ENCODE measurements around the gene HAUS3. TPM values are rescaled to one million over a fixed set of nuclear protein-coding genes. Genes with fewer than 3 reads are reported as not detected.

HAUS3 gene
- total and polyA plus RNA-seq, 2 of the 13 experiments (the other 11 are each of a cell fraction or from before 2014, with no cell fraction given), result 3.9 to 12.6 TPM

DNA sequence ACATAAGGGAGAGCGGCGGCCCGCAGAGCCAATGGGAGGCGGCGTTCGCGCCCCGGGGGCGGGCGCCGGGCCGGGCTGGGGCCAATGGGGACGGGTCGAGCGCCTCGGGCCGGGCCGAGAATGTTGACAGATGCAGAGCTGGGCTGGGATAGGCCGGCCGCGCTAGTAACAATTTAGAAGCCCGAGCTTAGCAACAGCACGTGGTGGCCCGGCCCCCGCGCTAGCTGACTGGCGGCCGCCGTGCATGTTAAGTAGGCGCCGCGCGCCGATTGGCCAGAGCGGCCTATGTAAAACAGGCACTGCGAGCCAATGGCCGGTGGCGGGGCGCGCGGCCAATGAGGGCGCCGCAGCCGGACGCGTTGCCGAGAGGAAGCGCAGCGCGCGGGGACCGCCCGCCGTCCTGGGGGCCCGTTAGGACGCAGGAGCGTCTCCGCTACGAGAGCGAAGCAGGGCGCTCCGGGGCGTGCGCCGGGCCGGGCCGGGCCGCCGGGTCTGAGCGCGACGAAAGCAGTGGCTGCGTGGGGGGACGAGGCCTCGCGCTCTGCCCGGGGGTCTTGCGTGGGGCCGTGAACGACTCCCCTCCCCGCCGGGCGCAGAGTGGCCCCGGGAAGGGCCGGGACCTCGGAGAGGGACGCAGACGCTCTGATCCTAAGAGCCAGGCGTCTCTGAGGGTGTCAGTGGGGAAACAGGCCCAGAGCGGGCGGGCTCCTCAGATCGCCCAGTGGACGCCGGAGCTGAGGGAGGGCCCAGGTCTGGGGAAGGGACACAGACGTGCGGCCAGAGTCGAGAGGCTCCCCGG is 20.4 kb upstream of the HAUS3 start (continued):
- TF ChIP-seq, protein P1, sequence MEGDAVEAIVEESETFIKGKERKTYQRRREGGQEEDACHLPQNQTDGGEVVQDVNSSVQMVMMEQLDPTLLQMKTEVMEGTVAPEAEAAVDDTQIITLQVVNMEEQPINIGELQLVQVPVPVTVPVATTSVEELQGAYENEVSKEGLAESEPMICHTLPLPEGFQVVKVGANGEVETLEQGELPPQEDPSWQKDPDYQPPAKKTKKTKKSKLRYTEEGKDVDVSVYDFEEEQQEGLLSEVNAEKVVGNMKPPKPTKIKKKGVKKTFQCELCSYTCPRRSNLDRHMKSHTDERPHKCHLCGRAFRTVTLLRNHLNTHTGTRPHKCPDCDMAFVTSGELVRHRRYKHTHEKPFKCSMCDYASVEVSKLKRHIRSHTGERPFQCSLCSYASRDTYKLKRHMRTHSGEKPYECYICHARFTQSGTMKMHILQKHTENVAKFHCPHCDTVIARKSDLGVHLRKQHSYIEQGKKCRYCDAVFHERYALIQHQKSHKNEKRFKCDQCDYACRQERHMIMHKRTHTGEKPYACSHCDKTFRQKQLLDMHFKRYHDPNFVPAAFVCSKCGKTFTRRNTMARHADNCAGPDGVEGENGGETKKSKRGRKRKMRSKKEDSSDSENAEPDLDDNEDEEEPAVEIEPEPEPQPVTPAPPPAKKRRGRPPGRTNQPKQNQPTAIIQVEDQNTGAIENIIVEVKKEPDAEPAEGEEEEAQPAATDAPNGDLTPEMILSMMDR (CRISPR knock-in tag; IDR thresholded peaks at IDR 0.05), result no peak
- TF ChIP-seq CENPT (CRISPR knock-in tag; IDR thresholded peaks at IDR 0.05; ENCODE audit: low read depth) (0 out of 2 replicates have a peak, but pooled peaks have one; percentile 56), PITX1 (CRISPR knock-in tag; IDR thresholded peaks at IDR 0.05) (no peak), ZNF772 (CRISPR knock-in tag; IDR thresholded peaks at IDR 0.05) (no peak; the same call in 1 of the 2 replicates), MEIS2 (CRISPR knock-in tag; IDR thresholded peaks at IDR 0.05) (peak; percentile 25), PAX8 (CRISPR knock-in tag; IDR thresholded peaks at IDR 0.05; ENCODE audit: borderline replicate concordance) (peak; percentile 92; the same call in 1 of the 2 replicates), FOXA3 (CRISPR knock-in tag; IDR thresholded peaks at IDR 0.05) (peak; percentile 21; the same call in 1 of the 2 replicates), ZBTB7A (CRISPR knock-in tag; IDR thresholded peaks at IDR 0.05) (no peak), ZNF550 (CRISPR knock-in tag; IDR thresholded peaks at IDR 0.05; ENCODE audit: borderline replicate concordance) (no peak), SP140L (CRISPR knock-in tag; IDR thresholded peaks at IDR 0.05; ENCODE audit: borderline replicate concordance) (no peak), YEATS2 (CRISPR knock-in tag; IDR thresholded peaks at IDR 0.05; ENCODE audit: borderline replicate concordance) (no peak), NR3C1 (CRISPR knock-in tag; IDR thresholded peaks at IDR 0.05) (no peak), ZSCAN21 (CRISPR knock-in tag; IDR thresholded peaks at IDR 0.05; ENCODE audit: borderline replicate concordance) (peak; percentile 84)
- TF ChIP-seq, protein P2, sequence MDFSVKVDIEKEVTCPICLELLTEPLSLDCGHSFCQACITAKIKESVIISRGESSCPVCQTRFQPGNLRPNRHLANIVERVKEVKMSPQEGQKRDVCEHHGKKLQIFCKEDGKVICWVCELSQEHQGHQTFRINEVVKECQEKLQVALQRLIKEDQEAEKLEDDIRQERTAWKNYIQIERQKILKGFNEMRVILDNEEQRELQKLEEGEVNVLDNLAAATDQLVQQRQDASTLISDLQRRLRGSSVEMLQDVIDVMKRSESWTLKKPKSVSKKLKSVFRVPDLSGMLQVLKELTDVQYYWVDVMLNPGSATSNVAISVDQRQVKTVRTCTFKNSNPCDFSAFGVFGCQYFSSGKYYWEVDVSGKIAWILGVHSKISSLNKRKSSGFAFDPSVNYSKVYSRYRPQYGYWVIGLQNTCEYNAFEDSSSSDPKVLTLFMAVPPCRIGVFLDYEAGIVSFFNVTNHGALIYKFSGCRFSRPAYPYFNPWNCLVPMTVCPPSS (IDR thresholded peaks at IDR 0.05), result no peak
- TF ChIP-seq, protein P3, sequence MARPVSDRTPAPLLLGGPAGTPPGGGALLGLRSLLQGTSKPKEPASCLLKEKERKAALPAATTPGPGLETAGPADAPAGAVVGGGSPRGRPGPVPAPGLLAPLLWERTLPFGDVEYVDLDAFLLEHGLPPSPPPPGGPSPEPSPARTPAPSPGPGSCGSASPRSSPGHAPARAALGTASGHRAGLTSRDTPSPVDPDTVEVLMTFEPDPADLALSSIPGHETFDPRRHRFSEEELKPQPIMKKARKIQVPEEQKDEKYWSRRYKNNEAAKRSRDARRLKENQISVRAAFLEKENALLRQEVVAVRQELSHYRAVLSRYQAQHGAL (CRISPR knock-in tag; IDR thresholded peaks at IDR 0.05; ENCODE audit: not compliant biosample characterization), result no peak
- TF ChIP-seq, protein P4, sequence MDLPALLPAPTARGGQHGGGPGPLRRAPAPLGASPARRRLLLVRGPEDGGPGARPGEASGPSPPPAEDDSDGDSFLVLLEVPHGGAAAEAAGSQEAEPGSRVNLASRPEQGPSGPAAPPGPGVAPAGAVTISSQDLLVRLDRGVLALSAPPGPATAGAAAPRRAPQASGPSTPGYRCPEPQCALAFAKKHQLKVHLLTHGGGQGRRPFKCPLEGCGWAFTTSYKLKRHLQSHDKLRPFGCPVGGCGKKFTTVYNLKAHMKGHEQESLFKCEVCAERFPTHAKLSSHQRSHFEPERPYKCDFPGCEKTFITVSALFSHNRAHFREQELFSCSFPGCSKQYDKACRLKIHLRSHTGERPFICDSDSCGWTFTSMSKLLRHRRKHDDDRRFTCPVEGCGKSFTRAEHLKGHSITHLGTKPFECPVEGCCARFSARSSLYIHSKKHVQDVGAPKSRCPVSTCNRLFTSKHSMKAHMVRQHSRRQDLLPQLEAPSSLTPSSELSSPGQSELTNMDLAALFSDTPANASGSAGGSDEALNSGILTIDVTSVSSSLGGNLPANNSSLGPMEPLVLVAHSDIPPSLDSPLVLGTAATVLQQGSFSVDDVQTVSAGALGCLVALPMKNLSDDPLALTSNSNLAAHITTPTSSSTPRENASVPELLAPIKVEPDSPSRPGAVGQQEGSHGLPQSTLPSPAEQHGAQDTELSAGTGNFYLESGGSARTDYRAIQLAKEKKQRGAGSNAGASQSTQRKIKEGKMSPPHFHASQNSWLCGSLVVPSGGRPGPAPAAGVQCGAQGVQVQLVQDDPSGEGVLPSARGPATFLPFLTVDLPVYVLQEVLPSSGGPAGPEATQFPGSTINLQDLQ (CRISPR knock-in tag; IDR thresholded peaks at IDR 0.05), result no peak
- TF ChIP-seq, protein P5, sequence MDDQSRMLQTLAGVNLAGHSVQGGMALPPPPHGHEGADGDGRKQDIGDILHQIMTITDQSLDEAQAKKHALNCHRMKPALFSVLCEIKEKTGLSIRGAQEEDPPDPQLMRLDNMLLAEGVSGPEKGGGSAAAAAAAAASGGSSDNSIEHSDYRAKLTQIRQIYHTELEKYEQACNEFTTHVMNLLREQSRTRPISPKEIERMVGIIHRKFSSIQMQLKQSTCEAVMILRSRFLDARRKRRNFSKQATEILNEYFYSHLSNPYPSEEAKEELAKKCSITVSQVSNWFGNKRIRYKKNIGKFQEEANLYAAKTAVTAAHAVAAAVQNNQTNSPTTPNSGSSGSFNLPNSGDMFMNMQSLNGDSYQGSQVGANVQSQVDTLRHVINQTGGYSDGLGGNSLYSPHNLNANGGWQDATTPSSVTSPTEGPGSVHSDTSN (CRISPR knock-in tag; IDR thresholded peaks at IDR 0.05; ENCODE audit: borderline replicate concordance), result no peak
- TF ChIP-seq, protein P6, sequence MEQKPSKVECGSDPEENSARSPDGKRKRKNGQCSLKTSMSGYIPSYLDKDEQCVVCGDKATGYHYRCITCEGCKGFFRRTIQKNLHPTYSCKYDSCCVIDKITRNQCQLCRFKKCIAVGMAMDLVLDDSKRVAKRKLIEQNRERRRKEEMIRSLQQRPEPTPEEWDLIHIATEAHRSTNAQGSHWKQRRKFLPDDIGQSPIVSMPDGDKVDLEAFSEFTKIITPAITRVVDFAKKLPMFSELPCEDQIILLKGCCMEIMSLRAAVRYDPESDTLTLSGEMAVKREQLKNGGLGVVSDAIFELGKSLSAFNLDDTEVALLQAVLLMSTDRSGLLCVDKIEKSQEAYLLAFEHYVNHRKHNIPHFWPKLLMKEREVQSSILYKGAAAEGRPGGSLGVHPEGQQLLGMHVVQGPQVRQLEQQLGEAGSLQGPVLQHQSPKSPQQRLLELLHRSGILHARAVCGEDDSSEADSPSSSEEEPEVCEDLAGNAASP (CRISPR knock-in tag; IDR thresholded peaks at IDR 0.05; ENCODE audit: borderline replicate concordance), result peak; percentile 47; the same call in 1 of the 2 replicates

Measured in HepG2 (cell line).